Measurements from ENCODE around the gene DOCK4.
A peak's percentile ranks its signal among the peaks of the same experiment; 100 is the strongest.
"Not testable (repeated sequence)": the region's sequence is repeated elsewhere in the genome, so short reads cannot be mapped to it uniquely, and the experiment has no call there.

DOCK4 gene, protein sequence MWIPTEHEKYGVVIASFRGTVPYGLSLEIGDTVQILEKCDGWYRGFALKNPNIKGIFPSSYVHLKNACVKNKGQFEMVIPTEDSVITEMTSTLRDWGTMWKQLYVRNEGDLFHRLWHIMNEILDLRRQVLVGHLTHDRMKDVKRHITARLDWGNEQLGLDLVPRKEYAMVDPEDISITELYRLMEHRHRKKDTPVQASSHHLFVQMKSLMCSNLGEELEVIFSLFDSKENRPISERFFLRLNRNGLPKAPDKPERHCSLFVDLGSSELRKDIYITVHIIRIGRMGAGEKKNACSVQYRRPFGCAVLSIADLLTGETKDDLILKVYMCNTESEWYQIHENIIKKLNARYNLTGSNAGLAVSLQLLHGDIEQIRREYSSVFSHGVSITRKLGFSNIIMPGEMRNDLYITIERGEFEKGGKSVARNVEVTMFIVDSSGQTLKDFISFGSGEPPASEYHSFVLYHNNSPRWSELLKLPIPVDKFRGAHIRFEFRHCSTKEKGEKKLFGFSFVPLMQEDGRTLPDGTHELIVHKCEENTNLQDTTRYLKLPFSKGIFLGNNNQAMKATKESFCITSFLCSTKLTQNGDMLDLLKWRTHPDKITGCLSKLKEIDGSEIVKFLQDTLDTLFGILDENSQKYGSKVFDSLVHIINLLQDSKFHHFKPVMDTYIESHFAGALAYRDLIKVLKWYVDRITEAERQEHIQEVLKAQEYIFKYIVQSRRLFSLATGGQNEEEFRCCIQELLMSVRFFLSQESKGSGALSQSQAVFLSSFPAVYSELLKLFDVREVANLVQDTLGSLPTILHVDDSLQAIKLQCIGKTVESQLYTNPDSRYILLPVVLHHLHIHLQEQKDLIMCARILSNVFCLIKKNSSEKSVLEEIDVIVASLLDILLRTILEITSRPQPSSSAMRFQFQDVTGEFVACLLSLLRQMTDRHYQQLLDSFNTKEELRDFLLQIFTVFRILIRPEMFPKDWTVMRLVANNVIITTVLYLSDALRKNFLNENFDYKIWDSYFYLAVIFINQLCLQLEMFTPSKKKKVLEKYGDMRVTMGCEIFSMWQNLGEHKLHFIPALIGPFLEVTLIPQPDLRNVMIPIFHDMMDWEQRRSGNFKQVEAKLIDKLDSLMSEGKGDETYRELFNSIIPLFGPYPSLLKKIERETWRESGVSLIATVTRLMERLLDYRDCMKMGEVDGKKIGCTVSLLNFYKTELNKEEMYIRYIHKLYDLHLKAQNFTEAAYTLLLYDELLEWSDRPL (N-terminal part only)

DNA sequence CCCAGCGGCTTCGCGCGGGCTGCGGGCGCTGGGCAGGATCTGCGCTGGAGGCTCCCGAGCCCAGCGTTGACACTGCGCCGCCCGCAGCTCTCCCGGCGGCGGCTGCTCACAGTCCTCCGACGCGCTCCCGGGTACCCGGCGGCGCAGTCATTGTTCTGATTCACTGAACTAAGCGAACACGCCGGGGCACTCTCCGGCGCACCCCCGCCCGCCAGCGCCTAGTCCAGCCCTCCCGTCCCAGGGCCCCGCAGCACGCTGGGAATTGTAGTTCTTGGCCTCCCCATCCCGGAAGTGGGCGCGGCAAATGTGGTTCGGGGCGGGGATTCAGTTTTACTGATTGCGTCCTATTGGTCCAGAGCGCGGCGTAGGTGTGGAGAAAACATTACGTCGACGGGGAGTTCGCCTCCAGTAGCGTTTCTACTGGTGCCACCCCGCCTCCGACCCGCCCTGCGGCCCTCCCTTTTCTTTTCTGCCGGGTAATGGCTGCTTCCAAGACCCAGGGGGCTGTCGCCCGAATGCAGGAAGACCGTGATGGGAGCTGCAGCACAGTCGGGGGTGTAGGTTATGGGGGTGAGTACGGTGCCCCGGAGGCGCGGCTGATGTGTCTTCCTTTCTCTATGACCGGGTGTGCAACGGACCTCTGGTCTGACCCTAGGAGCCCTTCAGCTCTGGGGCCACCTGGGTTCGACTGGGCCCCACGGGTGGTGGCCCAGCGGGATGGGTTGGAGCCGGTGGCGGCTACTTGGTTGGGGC is at the start of gene DOCK4, which contains the start of gene ZNF277:
DOCK4 (minus strand) TSS at position 162 of the 753 bp plus-strand sequence. CDS start 261 bp downstream, outside the sequence.
ZNF277 (plus strand) TSS at position 458 of the 753 bp plus-strand sequence; CDS start at position 480, 22 bp downstream.
- DNase-seq: peak; percentile 99 to 100

DNA sequence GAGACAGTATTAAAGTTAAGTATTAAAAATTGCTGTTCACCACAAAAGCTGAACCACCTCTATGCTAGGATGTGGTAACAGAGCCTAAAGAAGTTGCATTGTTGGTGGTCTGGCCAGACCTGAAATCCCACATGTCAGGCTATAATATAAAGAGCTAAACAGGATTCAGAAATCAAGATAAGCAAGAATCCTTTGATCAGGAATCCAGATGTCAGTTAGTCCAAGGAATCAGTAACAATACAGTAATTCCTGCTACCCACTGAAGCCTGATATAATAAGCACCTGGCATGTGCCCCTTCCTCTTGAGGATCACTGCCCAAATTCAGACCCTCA is 49.2 kb upstream of the DOCK4 start:
- no peak for DNase-seq

DNA sequence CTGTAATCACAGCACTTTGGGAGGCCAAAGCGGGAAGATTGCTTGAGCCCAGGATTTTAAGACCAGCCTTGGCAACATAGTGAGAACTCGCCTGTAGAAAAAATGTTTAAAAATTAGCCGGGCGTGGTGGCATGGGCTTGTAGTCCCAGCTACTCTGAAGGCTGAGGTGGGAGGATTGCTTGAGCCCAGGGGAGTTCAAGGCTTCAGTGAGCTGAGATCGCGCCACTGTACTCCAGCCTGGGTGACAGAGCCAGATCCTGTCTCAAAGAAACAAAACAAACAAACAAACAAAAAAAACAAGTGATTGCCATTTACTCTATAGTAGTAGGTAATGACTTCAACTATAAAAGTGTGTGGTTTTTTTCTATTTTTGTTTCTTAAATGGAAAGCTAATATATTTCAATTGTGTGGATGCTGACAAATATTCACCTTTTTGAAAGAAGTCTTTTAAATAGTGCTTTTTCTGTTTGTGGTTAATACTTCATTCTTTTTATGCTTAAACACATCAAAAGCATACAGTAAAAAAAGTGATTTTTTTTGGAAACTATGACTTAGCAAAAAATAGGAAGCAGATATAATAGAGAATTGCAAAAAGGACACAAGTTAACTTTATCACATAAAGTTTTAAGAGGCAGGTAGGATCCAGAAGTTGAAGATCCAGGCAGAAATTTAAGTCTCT is 48.6 kb upstream of the DOCK4 start:
- DNase-seq: no peak

DNA sequence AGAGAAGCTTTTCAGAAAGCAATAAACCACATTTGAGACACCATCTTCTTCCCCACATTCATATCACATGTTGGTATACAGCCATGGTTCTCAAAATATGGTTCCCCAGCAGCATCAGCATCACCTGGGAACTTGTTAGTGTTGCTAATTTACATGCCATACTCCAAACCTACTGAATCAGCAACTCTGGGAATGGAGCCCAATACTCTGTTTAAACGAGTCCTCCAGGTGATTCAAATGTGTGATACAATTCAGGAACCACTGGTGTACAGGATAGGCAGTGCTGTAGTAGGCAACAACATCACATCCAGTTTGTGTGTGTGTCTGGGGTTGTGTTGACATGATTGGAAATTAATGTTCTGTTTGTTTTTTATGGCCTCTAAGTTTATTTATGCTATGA is 48.0 kb upstream of the DOCK4 start:
- no peak for DNase-seq

DNA sequence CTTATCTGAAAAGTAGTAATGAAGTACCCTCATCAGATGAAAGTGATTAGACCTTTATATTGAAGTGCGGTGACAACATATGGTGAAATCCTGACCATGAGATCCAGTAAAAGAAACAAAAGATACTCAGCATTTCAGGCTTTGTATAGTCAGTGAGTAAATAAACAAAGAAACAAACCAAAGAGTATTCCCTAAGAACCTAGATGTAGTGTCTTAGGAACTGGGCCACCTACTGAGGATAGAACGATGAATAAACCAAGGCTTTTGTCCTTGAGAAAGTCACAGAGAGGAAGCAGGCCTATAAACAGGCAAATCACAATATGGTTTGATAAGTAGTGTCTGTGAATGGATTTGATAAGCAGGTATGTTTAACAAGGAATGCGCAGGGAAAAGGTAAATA is 46.5 kb upstream of the DOCK4 start:
- no peak for DNase-seq

DNA sequence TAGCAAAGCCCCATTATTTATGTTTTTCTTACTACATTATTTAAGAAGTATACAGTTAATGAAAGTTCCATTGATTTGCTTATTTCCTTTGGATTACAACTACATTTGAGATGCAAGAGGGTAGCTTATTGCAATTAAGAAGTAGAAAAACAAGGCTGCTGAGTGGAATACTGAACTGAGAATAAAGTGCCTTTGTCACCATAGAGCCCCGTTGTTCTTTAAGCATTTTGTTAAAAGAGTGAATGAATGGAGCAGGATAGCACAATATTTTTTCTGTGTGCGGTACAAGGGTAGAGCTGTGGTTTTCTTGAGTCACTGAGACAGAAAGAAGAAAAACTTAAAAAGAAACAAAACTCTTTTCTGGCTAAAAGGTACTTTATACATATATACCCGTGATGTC is 45.9 kb upstream of the DOCK4 start:
- no peak for DNase-seq

DNA sequence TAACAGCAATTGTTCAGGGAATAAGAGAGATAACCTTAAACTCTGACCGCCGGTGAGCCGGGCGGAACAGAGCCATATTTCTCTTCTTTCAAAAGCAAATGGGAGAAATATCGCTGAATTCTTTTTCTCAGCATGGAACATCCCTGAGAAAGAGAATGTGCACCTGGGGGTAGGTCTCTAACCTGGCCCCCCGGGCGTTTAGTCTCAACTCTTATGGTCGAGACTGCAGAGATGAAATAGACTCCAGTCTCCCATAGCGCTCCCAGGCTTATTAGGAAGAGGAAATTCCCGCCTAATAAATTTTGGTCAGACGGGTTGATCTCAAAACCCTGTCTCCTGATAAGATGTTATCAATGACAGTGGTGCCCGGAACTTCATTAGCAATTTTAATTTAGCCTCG is 43.8 kb upstream of the DOCK4 start:
- not testable (repeated sequence) for DNase-seq

DNA sequence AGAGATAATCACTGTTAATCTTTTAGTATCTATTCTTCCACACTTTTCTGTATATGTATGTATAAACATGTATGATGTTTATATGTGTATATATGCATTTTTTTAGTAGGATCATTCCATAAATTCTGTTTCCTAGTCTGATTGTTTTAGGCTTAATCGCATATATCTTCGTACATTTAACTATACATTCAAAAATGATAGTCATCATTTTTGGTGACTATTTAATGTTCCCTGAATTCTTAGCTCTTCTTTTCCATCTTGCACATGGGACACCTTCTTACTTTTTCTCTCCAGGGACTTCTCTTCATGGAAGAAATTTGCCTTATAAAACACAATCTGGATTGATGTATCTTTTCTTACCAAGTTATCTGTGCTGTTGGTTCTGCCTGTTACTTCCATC is 42.4 kb upstream of the DOCK4 start:
- DNase-seq: no peak

DNA sequence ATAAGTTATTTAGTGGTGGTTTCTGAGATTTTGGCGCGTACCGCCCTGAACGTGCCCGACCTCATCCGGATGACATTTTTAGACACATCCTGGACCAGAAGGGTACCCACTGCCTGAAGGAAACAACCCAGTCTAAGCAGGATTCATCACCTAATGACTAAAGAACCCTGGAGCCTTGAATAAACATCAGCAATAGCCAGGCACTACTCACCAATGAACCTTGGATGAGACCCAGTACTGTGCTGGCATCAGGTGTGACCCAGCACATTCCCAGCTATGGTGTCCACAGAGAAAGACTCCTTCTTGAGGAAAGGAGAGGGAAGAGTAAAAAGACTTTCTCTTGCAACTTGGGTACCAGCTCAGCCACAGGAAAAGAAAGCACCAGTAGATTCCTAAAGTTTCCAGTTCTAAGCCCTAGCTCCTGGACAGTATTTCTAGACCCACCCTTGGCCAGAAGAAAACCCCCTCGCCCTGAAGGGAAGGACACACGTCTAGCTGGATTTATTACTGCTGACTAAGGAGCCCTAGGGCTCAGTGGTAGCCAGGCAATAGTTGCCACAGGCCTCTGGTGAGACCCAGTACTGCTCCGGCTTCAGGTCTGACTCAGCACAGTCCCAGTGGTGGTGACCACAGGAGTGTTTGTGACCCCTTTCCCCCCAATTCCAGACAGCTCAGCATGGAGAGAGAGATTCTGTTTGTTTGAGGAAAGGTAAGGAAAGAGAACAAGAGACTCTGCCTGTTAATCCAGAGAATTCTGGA is 32.8 kb upstream of the DOCK4 start:
- no peak for DNase-seq

DNA sequence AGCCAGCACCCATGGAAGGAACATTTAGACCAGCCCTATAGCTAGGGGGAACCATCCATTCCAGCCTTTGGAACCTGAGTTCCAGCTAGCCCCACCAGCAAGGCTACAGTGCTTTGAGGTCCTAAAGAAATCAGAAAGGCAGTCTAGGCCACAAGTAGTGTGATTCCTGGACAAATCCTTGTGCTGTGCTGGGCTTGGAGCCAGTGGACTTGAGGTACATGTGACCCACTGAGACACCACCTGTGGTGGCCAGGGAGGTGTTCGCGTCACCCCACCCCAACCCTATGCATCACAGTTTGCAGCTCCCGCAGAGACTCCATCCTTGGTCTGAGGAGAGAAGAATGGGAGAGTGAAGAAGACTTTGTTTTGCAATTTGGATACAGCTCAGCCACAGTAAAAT is 32.1 kb upstream of the DOCK4 start:
- DNase-seq: no peak

DNA sequence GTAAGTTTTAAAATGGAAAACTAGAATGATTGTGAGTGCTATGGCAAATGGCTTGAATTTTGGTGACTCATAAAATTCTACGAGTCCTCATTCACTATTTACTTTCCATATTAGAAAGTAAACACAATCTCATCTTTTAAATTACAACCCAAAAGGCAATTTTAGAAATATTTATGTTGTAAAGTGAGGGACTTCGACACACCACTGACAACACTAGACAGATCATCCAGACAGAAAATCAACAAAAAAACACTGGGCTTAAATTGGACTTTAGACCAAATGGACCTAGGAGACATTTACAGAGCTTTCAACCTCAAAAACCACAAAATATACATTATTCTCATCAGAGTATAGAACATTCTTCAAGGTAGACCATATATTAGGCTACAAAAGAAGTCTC is 30.4 kb upstream of the DOCK4 start:
- no peak for DNase-seq

DNA sequence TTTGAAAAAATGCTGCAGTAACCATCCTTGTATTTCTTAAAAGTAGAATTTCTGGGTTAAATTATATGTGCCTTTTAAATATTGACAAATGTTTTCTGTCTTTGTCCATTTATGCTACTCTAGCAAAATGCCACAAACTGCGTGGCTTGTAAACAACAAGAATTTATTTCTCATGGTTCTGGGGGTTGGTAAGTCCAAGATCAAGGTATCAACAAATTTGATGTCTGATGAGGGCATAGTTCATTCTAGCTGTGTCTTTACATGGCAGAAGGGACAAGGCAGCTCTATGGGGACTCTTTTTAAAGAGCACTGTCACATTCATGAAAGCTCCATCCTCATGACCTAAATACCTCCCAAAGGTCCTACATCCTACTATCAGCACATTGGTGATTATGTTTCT is 27.9 kb upstream of the DOCK4 start:
- no peak for DNase-seq

DNA sequence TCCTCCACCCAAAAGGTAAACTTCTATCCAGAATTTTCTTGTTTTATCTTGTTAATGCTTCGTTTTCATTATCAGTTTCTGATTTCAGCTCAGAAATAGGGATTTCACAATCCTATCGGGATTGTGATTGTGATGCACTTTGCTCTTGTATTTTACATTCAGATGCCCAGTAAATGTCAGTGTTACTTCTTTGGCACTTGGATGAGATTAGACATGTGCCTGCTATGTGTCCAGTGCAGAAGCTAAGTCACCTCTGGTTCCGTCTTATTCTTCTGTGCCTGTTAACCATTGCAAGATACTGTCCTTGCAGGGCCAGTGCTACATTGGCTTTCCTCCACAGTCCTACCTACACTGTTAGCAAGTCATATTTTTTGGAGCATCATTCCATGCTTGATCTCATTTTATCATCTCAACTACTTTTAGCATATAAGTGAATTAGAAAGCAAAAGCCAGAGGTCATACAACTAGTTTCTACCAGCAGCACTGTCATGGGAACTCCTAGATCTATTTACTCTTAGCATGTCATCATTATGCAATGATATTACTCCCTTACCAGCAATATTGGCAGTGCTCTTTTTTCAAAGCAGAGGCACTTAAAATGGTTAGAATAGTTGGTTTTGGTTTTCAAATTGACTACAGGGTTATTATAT is 27.0 kb upstream of the DOCK4 start:
- no peak for DNase-seq

DNA sequence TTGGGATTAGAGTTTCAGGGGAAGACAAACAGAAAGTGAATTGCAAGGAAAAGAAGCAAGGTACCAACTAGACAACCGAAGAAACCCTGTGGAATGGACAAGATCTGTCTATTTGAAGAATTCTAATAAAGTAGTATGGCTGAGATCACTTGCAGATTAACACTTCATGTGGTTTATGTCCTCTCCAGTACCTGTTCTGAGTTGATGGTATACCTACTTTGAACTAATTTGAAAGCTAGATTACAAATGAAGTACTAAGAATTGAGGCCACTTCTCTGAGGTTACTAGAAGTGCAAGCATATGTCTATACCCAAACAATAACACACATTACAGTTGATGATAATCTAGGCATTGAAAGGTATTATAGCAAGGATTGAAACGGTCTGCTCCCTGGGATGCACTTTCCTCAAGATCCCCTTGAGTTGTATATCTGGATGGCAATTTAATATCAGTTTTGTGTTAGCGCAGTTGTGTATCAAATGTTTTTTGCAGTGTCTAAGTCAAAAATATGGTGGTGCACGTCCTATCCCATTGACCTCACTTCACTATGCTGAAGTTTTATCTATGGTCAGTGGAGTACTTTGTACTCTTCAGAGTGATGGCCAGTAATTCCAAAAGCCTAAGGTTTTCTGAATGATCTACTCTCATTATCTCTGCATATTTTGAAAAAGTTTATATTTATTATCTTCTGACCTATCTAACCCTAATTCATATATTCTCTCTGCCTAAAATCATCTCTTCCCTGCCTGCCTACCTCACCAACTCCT is 26.2 kb upstream of the DOCK4 start:
- DNase-seq: no peak

DNA sequence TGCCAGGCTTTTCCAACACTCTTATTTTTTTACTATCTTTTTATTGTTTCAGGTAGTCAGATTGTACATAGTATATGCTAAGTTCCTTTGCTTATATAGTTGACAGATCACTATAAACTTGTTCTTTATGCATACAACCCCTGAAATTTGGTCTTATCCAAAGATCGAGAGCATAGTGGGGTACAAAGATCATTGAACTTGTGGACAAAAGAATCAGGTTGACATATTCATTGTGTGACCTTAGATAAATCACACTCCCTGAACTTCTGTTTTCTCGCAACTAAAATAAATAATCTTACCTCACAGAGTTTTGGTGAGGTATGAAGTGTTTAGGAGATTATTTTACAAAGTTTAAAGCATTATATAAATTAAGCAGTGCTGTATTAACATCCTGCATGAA is 22.4 kb upstream of the DOCK4 start:
- no peak for DNase-seq

DNA sequence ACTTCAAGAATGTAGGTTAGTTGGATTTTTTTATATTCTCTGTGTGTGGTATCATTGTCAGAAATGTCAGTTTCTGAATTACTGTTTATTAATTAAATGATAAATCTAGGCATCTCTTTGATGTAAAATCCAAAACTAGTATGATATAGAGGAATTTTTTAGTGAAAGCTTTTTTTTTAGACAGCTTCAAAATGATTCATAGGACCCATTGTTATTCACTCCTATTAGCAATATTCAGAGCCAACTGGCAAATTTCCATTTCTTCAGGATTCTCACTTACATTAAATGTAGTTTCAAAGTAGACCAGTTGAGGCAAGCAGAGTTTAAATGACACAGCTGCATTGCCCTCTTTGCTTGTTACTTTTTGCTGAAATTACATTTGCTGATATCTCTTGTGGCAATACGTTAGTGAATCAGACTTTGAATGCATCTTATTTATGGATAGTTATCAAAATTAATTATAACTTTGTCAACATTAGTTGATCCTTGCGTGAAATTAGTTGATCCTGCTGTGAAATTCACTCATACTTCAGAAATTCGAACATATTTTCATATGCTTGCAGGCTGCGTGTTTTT is 20.6 kb upstream of the DOCK4 start:
- DNase-seq: no peak

DNA sequence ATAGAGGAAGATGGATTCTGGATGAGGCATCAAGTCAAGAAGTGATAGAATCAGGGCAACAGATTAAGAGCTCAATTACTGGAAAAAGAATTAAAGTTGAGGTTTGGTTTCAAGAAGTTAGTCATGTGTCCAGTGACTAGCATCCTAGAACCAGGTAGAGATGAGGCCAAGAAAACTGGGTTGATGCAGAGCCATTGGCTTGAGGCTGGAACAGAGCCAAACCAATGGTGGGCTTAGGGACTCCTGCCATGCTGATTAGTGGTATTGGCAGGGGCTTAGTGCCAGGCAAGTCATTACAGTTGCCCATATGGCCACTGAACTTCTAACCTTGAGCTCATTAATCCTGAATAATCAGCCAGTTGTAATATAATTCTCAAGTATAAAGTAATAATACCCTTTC is 18.8 kb upstream of the DOCK4 start:
- no peak for DNase-seq

DNA sequence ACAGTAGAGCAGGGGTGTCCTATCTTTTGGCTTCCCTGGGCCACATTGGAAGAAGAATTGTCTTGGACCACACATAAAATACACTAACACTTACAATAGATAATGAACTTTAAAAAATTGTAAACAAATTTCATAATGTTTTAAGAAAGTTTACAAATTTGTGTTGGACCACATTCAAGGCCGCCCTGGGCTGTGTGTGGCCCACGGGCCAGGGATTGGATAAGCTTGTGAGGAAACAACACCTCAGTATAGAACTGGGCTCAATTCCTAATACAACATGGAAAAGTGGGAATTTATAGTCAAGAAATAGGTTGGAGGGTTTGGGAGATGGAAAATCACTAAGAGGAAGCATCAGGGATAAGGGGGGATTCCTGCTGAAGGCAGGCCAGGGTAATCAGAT is 18.0 kb upstream of the DOCK4 start:
- no peak for DNase-seq

DNA sequence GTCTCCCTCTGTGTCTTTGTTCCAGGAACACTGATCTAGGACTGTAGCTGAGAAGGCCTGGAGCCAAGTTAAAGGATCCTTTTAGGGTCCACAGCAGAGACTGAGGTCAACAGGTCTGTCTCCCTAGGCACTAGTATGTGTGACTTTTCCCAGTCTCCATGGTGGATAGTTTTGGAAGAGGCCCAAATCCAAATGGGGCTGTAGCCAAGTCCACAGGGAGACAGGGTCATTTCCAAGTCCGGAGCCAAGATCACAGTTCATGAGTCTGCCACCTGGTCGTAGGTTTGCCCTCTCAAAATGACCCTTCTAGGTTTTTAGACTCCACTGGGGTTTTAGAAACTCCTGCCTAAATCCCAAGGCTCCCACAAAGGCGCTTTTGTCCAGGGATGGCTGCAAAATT is 17.1 kb upstream of the DOCK4 start:
- DNase-seq: no peak

All from NCI-H526 (cell line).